ENCODE data around the gene CLDN20.

CLDN20 gene

GRCh38 chr6:155252581-155252980 is 11.2 kb upstream of the CLDN20 start:
- no peak for DNase-seq
- intact Hi-C loops (cut with DNase I; ENCODE audit: low total_unique reads): no loop called here
- no peak overlapping the region for H3K27ac ChIP-seq
- H3K36me3 ChIP-seq: peaks cover 16 to 64% (median 46%) of the 10 kb centered on the region in 3 donors
- no peak overlapping the region for H3K4me3 ChIP-seq
- TF ChIP-seq, protein P1, sequence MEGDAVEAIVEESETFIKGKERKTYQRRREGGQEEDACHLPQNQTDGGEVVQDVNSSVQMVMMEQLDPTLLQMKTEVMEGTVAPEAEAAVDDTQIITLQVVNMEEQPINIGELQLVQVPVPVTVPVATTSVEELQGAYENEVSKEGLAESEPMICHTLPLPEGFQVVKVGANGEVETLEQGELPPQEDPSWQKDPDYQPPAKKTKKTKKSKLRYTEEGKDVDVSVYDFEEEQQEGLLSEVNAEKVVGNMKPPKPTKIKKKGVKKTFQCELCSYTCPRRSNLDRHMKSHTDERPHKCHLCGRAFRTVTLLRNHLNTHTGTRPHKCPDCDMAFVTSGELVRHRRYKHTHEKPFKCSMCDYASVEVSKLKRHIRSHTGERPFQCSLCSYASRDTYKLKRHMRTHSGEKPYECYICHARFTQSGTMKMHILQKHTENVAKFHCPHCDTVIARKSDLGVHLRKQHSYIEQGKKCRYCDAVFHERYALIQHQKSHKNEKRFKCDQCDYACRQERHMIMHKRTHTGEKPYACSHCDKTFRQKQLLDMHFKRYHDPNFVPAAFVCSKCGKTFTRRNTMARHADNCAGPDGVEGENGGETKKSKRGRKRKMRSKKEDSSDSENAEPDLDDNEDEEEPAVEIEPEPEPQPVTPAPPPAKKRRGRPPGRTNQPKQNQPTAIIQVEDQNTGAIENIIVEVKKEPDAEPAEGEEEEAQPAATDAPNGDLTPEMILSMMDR (IDR thresholded peaks at IDR 0.05): no peak
- H3K4me1 ChIP-seq: peaks cover 0 to 18% (median 4%) of the 10 kb centered on the region in 4 donors
- H3K9me3 ChIP-seq: no peaks in the 10 kb centered on the region
- H3K27me3 ChIP-seq: no peaks in the 10 kb centered on the region

DNA sequence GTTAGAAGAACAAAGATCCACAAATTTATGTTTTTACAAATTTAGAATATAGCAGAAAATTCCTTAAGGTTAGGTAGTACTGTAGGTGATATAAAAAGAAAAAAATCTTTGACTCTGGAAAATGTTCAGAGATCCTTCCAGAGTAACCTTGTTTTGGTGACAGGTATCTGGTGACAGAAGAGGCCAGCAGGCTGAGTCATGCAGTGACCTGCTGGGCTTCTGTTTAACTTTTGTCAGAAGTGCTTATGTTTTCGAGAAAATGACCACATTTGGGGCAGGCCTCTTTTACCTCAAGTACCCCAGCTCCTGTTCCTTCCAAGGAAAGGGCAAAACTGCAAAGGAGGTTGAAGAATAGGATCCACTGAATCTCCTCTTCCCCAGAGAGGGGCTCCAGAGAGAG is 10.5 kb upstream of the CLDN20 start:
- H3K9me3 ChIP-seq: no peaks in the 10 kb centered on the region
- TF ChIP-seq, protein P1 (IDR thresholded peaks at IDR 0.05): no peak
- no peak overlapping the region for H3K27ac ChIP-seq
- H3K4me1 ChIP-seq: peaks cover 0 to 13% (median 1%) of the 10 kb centered on the region in 4 donors
- H3K4me3 ChIP-seq: no peak overlapping the region
- no peak for DNase-seq
- H3K27me3 ChIP-seq: no peaks in the 10 kb centered on the region
- intact Hi-C loops (cut with DNase I; ENCODE audit: low total_unique reads): no loop called here
- H3K36me3 ChIP-seq: peaks cover 23 to 70% (median 53%) of the 10 kb centered on the region in 3 donors

- DNase-seq: no peak
- H3K27me3 ChIP-seq: no peaks in the 10 kb centered on the region
- H3K9me3 ChIP-seq: no peaks in the 10 kb centered on the region
- H3K27ac ChIP-seq: no peak overlapping the region
- intact Hi-C loops (cut with DNase I; ENCODE audit: low total_unique reads): no loop called here
- no peak overlapping the region for H3K4me3 ChIP-seq
- peaks cover 31 to 78% (median 61%) of the 10 kb centered on the region in 3 donors for H3K36me3 ChIP-seq
- peaks cover 0 to 13% (median 0%) of the 10 kb centered on the region in 4 donors for H3K4me1 ChIP-seq
- TF ChIP-seq, protein P1 (IDR thresholded peaks at IDR 0.05): no peak
Measured at GRCh38 chr6:155254139-155254538, 9.7 kb upstream of the CLDN20 start.

DNA sequence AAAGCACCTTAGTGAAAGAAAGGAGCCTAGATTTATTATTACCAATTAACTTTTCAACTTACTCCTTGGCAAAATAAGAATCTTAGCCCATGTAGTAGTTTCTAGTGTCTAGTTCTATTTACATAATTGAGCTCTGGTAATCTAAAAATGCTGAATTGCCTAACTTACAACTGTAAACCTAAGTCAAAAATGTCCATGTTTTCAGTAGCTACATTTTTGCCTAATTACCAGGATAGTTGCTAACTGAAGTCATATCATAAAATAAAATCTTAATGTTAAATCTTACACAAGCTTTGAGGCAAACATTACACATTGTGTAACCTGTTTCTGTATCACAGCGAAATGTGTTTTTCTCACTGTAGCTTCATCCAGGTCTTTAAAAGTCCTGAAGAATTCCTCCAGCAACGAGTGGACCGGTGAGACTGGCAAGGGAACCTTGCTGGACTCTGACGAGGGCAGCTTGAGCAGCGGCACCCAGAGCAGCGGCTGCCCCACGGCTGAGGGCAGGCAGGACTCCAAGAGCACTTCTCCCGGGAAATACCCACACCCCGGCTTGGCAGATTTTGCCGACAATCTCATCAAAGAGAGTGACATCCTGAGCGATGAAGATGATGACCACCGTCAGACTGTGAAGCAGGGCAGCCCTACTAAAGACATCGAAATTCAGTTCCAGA is 7.6 kb upstream of the CLDN20 start:
- TF ChIP-seq, protein P1 (IDR thresholded peaks at IDR 0.05): no peak
- Histone ChIP-seq H3K36me3 (peaks cover 44 to 81% (median 67%) of the 10 kb centered on the region in 3 donors), H3K27ac (no peak overlapping the region), H3K4me1 (no peaks in the 10 kb centered on the region), H3K27me3 (no peaks in the 10 kb centered on the region), H3K4me3 (no peak overlapping the region), H3K9me3 (no peaks in the 10 kb centered on the region)
- intact Hi-C loops (cut with DNase I; ENCODE audit: low total_unique reads): no loop called here
- no peak for DNase-seq

- TF ChIP-seq, protein P1 (IDR thresholded peaks at IDR 0.05): no peak
- no peak overlapping the region for H3K4me3 ChIP-seq
- no peak for DNase-seq
- peaks cover 40 to 67% (median 55%) of the 10 kb centered on the region in 3 donors for H3K36me3 ChIP-seq
- no peaks in the 10 kb centered on the region for H3K4me1 ChIP-seq
- no peak overlapping the region for H3K27ac ChIP-seq
- no peaks in the 10 kb centered on the region for H3K27me3 ChIP-seq
- intact Hi-C loops (cut with DNase I; ENCODE audit: low total_unique reads): no loop called here
- no peaks in the 10 kb centered on the region for H3K9me3 ChIP-seq
Measured at GRCh38 chr6:155257796-155258195, 6.0 kb upstream of the CLDN20 start.

Data from tibial artery (tissue), 4 donors.